Stimulated activated CD4-positive, alpha-beta T cell treated with anti-CD3 and anti-CD28 coated beads, TNF-alpha, amount 100 ng/mL, for 1 hour (primary cell): Measurements from ENCODE around the gene CNTNAP2.
"Not testable (repeated sequence)": the region's sequence is repeated elsewhere in the genome, so short reads cannot be mapped to it uniquely, and the experiment has no call there.

ENCODE experiments used
- DNase-seq, 3 donors: peaks; one replicate each; pipeline ENCODE4 v3.0.0-alpha.2; 2020; ENCODE audit warnings: low read depth in 3 of 3, low spot score in 1 of 3

CNTNAP2 gene

GRCh38 chr7:148447221-148447849, 2330.7 kb downstream of the CNTNAP2 start:
- no peak for DNase-seq

GRCh38 chr7:148451526-148451925, 2334.9 kb downstream of the CNTNAP2 start:
- not testable (repeated sequence) for DNase-seq

- no peak for DNase-seq
Measured at GRCh38 chr7:148456351-148456750, 2339.8 kb downstream of the CNTNAP2 start.

GRCh38 chr7:148457310-148457921, 2340.8 kb downstream of the CNTNAP2 start:
- DNase-seq: no peak

- no peak for DNase-seq
Measured at GRCh38 chr7:148458263-148458662, 2341.7 kb downstream of the CNTNAP2 start.

- no peak for DNase-seq
Measured at GRCh38 chr7:148461392-148462179, 2345.0 kb downstream of the CNTNAP2 start.

GRCh38 chr7:148462774-148463173, 2346.2 kb downstream of the CNTNAP2 start:
- not testable (repeated sequence) for DNase-seq

- no peak for DNase-seq
Measured at GRCh38 chr7:148463210-148463609, 2346.6 kb downstream of the CNTNAP2 start.

- no peak for DNase-seq
Measured at GRCh38 chr7:148464947-148465346, 2348.3 kb downstream of the CNTNAP2 start.

GRCh38 chr7:148465441-148465840, 2348.8 kb downstream of the CNTNAP2 start:
- not testable (repeated sequence) for DNase-seq

GRCh38 chr7:148466120-148466519, 2349.5 kb downstream of the CNTNAP2 start:
- no peak for DNase-seq

GRCh38 chr7:148468700-148469098, 2352.1 kb downstream of the CNTNAP2 start:
- no peak for DNase-seq
